ENCODE measurements around the gene HIBCH.

DNA sequence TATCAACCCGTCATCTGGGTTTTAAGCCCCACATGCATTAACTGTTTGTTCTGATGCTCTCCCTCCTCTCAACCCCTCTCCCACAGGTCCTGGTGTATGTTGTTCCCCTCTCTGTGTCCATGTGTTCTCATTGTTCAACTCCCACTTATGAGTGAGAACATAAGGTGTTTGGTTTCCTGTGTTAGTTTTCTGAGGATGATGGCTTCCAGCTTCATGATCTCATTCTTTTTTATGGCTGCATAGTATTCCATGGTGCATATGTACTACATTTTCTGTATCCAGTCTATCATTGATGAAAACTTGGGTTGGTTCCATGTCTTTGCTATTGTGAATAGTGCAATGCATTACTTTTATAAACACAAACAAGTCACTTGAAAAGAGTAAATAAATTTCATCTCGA lies 16.8 kb upstream of the HIBCH start:
- no peak for TF ChIP-seq POLR2AphosphoS5 (IDR thresholded peaks at IDR 0.05; ENCODE audit: insufficient read depth, low read depth, low read length)
- TF ChIP-seq JUN (IDR thresholded peaks at IDR 0.05; ENCODE audit: borderline replicate concordance, insufficient read depth, insufficient read length, low read depth): no peak
